NOMO-1 treated with DMSO at 0.1 percent for 48 hours (cell line): ENCODE measurements around the gene PPP2R5C.

Experiments used
- DNase-seq: peaks from one replicate; lab custom pipeline; 2025; ENCODE audit not compliant: unreplicated experiment; lab: John Stamatoyannopoulos, UW

PPP2R5C gene

DNA sequence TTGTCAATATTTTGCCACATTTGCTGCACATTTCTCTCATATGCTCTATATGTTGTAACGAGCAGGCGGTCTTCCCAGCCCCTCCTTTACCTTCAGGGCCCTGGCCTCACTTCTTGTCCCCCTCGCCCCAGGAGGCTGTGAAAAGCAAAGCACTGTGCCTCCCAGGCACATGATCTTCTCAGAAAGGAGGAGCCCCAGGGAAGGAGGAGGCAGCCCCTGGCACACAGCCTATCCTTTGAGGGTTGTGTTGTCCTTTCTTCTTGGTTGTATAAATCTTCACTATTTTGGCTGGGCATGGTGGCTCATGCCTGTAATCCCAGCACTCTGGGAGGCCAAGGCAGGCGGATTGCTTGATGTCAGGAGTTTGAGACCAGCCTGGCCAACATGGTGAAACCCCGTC, 77.0 kb downstream of the PPP2R5C start:
- no peak for DNase-seq

DNA sequence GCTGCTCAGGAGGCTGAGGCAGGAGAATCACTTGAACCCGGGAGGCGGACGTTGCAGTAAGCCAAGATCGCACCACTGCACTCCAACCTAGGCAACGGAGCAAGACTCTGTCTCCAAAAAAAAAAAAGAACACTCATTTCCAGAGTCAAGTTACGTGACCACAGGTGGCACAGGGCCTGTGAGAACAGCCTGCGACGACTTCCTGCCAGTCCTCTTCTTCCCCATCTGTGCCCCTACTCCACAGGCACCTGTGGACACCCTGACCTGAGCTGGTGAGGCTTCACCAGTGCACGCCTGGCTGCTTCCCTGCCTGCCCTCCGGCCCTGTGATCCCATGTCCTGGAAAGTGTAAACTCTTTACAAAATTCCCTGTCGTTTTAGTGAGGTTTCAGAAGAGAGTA, 77.7 kb downstream of the PPP2R5C start:
- no peak for DNase-seq

DNA sequence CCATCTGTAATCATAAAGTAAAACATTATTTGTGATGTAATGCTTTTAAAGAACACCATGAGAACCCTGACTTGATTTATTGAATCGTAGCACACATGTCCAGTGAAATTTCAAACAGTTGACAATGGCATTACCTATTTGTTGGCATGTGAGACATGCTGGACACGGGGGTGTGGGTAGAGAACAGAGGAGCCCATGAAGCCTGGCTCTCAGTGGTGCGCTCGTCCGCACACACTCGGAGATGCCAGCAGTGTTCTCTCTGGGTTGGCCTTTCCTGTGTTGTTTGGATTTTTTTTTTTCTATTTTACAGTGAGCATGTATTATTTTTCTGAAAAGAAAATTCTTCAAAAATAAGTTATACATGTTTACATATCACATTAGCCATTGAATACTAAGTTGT, 78.2 kb downstream of the PPP2R5C start:
- DNase-seq = no peak

DNA sequence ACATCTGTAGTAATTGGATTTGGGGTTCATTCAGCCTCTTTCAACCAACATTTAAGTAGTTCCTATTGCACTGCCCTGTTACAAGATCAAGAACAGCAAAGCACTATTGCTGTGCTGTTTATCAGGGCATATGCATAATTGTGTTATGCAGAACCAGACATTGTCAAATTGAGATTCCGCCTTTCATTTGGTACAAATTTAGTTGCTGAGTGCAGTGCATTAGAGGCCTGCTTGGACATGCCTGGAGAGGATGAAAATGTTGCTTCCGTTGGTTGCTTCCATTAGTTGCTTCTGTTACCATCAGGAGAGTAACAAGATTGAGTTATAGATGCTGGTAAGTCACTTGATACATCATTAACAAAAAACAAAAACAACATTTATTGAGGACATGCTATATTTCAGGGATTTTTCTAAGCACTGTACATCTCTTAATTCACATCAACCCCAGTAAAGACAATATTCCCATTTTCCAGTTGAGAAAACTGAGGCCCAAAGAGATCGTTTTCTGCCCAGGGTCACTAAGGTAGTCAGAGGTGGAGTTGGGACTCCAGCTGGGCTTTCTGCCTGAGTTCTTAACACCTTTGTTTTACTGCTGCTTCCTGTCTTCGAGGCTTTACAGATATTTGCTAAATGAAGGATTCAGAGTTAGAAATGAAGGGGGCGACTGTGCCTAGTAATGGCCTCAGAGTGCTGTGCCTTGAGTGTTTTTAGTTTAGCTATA, 79.3 kb downstream of the PPP2R5C start:
- no peak for DNase-seq

DNA sequence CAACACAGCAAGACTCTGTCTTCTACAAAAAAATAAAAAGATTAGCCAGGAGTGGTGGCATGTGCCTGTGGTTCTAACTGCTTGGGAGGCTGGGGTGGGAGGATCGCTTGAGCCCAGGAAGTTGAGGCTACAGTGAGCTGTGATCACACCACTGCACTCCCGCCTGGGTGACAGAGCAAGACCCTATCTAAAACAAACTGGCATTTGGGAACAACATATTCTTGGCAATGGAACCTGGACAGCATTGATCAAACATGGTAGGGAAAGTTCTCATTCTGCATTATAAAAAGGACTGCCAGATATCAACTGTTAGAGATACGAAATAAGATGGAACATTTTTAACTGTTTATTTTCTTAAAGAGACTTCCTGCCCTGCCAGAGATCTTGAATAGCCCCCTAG, 81.5 kb downstream of the PPP2R5C start:
- DNase-seq = no peak

DNA sequence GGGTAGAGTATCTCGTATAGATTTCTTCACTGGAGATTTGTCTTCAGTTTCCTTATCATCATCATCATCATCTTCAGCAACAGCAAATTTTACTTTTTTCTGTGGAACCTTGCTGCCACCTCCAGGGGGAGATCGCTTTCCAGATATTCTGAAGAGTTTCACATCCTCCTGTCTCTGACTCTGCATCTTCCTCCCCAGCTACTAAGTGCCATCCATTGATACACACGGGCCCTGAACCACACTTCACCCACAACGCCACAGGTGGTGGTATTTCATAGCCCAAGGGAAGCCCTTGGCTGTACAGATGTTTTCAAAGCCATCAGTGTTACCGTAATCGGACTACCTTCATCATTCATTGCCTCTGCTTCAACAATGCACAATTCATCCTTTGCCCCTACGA, 82.2 kb downstream of the PPP2R5C start:
- peak; percentile 84 for DNase-seq

DNA sequence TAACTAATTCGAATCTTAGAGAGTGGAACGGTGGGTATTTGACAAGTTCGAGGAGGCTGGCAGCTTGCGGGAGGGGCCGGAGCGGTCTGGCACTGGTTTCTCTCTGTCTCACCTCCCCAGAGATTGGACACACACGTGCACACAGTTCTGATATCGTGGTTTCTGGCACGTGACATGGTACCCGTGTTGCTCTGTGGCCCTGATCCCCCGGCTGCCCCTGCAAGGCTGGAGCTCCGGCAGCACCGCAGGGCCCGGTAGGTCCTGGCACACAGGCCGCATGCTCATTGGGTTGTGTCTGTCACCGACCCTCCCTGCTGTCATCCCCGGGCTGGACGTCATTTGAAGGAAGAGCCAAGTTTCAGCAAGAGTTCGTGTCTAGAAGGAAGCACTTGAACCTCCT, 82.7 kb downstream of the PPP2R5C start:
- no peak for DNase-seq

DNA sequence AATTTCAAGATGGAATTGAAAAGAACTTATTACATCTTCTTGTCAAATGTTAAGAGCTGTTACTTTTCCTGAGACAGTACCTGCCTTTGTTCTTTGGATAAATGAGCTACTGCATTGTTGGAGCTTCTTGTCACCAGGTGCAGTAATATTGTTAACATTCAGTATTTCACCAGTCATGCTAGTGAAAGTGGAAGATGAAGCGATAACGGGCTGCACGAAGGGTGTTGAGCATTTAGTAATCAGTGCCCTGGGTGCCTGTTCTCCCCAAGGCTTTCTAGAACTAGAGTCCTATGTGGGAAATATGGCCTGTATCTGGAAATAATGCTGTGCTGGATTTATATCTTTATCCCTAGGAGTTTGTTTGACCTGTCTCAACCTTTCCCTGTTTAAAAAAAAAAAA, 83.2 kb downstream of the PPP2R5C start:
- no peak for DNase-seq

DNA sequence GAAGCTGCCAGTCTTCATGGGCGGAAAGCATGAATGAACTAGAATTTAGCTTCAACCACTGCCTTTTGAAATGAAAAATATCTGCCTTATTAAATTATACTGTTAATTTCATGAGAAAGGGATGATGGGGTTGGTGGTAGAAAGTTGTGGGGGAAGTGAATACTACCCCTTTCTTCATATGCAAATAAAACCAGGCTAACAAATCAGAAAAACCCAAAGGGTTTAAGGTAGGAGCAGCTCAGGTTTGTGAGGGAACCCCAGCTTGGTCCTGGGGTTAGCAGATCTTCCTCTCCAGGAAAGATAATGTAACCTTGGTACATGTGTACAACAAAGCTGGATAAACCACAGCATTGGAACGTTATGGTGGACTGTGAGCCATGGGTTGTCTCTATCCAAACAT, 84.0 kb downstream of the PPP2R5C start:
- DNase-seq = no peak

DNA sequence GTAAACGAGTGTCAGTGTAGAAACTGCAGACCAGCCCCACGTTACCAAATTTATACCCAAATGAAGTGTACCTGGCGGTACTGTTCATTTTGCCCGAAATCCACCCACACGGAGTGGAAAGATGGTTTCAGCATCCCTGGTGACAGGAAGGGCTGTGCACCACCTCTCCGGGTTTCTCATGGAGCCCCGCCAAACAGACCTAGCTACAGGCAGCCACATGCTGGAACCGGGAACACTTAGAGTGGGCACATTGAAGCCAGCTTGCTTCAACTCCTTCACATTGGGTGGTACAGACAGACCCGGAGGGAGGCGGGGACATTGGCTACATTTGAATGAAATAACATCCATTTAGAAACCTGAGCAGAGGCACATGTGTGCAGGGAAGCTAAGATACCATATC, 84.4 kb downstream of the PPP2R5C start:
- DNase-seq = no peak

DNA sequence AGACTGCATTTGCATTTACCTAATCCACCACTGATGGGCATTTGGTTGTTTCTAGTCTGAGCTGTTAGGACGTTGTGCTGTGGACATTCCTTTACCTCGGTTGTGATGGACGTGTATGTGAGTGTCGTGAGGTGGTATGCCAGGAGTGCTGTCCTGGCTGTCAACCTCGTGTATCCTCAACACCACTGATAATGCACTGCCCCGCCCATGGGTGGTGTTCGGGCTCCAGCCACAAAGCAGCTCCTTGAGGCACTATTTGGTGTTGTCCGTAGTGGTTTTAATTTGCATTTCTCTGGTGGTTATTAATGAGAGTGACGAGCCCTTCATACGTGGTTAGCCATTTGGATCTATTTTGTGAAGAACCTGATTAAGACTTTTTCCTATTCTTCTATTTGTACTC, 87.6 kb downstream of the PPP2R5C start:
- DNase-seq = no peak

DNA sequence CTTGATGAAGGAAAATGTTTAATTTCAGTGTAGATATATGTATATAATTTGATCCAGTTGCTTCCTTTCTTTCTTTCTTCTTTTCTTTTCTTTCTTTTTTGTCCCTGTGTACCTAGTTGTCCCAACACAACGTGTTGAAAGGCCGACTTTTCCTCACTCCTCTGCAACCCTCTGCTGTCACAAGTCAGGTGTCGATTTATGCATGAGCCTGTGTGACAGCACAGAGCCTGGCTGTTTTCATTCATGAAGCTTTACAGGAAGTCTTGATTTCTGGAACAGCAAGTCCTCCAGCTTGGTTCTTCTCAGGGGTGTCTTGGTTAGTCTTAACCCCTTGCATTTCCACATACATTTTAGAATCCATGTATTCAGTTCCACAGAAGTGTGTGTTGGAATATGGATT, 88.1 kb downstream of the PPP2R5C start:
- DNase-seq = no peak

DNA sequence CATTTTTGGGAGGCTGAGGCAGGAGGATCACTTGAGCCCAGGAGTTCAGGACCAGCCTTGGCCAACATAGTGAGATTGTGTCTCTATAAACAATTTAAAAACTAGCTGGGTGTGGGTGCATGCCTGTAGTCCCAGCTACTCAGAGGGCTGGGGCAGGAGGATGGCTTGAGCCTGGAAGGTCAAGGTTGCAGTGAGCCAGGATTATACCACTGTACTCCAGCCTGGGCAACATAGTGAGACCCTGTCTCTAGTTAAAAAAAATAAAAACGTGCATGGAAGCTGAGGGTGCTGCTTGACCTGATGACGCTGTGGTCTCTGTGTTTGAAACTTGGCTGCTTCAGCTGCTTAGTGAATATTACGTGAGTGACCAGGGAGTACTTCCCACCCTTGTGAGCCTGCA, 89.7 kb downstream of the PPP2R5C start:
- no peak for DNase-seq

DNA sequence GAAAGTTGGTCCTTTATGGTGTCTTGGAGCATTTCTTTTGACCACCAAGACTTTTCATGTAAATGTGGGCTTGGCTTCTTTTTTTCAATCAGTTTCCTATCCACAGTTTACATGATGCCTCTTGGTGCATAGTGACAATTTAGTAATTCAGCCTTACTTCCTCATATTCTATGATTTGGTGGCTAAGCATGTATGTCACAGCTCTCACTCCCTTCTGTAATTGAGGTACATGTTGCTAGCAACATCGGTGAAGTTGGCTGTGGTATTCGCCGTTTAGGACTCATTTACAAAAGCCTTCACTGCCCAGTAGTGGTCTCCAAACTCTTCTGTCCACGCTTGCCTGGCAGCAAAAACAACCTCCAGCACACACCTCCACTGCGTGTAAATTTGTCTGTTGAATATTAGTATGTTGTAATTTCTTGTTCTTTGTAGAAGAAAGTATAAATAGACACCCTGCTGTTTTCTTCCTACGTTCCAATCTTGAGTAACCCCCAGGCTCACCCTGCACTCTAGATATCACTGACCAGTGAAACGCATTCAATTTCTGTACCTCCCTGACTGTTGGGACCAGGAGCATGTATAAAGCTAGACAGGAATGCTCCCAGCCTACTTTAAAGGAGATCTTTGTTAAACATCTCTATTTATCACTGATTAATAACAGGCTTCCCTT, 90.4 kb downstream of the PPP2R5C start:
- peak; percentile 94 for DNase-seq

DNA sequence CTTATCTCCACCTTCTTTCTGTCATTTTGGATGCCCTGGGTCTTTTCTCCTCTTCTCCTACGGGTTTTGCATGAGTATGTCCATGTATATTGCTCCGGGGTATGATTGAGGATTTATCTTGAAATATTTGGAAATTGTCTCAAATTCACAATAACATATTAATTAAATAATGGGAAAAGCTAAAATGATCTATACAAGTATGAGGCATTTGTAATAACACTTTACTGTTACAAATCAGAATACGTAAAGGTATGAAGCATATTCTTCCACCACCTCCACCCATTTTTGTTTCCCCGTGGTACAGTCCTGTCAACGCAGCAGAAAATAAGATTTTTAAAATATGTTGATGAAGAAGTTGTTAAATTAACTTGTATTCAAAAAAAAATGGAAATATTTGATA, 91.3 kb downstream of the PPP2R5C start:
- no peak for DNase-seq

DNA sequence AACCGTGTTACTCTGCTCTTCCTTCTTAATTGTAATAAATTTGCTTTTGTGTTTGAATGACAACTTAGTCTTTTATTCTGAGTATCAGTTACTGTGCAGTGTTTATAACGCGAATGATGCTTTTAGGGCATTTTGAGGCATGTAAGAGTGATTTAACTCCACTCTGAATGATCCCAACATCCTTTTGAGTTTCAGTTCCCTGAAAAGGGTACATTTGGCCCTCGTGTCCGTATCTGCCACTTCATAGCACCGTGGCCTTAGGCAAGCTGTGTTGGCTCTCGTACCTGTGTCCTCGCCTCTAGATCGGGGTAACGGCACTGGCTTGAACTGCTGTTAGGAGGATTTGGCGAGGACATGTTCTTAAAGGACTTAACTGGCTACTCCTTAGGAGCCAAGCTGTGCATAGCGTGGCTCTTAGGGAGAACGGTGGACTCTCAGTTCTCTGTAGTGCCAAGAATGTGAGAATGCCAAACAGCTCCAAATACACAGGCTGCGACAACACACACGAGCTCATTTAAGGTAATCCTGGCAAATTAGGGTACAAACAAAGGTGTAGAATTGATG, 92.0 kb downstream of the PPP2R5C start:
- peak; percentile 11 for DNase-seq

DNA sequence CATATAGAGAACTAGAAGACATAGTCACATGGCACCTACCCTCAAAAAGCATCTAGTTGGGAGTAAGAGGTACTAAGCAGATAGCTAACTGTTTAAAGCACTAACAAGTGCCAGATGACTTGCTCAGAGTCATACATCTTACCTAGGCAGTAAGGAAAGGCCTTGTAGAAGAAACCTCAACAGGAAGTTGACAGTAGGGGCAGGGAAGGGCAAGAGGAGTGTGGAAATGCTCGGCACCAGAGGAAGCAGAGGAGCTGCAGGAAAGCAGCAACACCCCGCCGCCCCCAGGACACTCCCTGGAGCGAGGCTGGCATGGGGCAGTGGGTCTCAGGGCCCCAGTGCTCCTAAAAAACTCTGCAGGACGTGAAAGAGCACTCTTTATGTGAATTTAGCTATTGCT, 92.9 kb downstream of the PPP2R5C start:
- peak; percentile 54 for DNase-seq

DNA sequence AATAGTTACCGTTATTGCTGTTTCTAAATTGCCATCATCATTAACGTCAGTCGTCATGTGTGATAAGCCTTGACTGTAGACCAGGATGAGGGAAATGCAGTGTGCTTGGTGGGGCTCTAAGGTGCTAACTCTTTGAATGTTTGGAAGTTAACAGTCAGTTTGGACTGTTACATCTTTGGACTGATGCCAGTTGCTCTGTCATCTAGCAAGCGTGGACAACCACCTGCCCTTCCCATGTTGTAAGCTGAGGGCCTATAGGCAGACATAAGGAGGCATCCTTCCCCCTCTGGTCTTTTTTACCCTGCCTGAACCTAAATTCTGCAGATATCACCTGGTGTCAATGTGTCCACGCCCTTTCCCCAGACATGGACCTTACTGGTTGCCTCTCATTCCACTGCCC, 94.4 kb downstream of the PPP2R5C start:
- no peak for DNase-seq

DNA sequence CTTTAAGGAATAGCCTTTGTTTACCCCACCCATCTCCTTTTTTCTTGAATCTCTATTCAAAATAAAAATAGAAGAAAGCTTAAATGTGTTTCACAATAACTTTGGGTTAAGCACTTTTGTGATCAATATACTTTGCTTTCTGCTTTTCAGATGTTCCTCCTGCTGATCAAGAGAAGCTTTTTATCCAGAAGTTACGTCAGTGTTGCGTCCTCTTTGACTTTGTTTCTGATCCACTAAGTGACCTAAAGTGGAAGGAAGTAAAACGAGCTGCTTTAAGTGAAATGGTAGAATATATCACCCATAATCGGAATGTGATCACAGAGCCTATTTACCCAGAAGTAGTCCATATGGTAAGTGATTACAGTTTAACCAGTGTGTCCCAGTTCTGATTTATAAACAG, 95.0 kb downstream of the PPP2R5C start:
- DNase-seq = no peak

DNA sequence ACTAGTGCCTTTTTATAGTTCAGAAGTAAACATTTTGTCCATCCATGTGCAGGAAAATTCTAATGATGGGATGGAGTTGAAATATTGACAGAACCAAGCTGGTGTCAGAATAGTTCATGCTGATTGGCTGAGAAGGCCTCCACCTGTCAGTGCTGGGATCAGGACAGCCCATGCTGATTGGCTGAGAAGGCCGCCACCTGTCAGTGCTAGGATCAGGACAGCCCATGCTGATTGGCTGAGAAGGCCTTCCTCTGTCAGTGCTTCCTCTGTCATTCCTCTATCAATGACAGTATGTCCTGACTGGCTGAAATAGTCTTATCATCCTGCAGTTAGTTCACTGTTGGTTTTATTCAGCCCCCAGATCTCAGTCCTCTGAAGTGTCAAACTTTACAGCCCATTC, 95.7 kb downstream of the PPP2R5C start:
- no peak for DNase-seq

DNA sequence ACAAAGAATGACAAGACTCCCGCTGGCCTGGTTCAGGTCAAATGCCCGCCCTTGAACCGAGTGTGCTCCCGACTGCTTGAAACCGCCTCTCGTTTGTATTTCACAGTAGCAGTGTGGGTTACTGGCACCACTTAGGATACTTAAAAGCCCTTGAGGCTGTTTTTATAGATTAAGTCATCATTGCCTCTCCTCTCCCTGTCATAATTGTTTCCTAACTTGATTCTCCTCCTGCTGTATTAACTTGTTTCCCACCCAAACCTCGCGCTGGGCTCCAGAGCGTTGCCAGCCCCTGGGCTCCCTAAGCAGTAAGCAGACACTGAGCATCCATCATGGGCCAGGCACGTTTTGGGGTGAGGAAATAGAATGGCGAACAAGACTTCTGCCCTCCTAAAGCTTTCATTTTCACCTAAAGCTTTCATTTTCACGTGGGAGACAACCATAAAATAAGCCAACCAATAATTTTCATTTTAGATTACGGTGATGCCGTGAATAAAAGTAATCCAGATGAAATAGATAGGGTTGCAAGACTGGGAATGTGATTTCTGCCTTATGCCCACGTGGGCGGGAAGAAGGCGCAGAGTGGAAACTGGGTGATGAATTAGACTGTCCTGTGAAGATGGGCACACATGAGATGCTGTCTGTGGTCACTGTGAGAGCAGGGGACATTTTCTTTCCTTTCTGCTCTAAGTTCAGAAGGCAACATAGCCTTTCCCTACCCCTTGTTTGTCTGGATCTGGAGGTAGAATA, 97.5 kb downstream of the PPP2R5C start:
- DNase-seq = no peak

DNA sequence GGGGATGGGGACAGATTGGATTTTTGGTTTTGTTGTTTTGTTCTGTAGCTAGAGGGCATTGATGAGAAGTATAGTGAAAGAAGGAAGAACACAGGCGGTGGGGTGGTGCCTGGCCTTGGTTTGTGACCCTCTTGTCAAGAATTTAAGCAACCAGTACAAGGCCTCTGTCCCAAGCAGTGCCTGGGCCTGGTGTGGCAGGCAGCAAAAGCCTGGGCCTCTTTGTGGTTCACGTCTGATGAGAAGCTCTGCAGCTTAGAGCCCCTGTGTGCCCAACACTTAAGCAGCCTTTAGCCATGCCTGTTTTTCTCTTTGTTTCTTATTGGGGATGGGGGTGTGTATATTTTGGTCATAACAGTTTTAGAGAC, 98.0 kb downstream of the PPP2R5C start:
- no peak for DNase-seq
